Astrocyte of the cerebellum (primary cell): ENCODE measurements around the gene SQOR.

Experiments
- DNase-seq: peaks from one replicate; pipeline ENCODE4 v3.0.0-alpha.2; 2011; ENCODE audit warnings: low read depth
- H3K4me3 ChIP-seq: 2 replicates; pipeline ENCODE4 v1.5.1; 2011; ENCODE audit warnings: mild to moderate bottlenecking, low read depth, low read length, moderate library complexity
- in situ Hi-C: cut with HindIII; loops from 2 replicates; pipeline ENCODE4 v1.10.0; 2017; ENCODE audit warnings: low sequenced_read_pairs
- TF ChIP-seq, protein P1 (sequence below): IDR thresholded peaks from 2 replicates; pipeline ENCODE4 v1.5.1; 2012; ENCODE audit warnings: low read length, low read depth, moderate library complexity, mild to moderate bottlenecking; ENCODE audit errors: missing control alignments

The SQOR gene

GRCh38 chr15:45637141-45637540 lies 2.3 kb downstream of the SQOR start:
- H3K4me3 ChIP-seq = no peak overlapping the region
- DNase-seq = no peak
- in situ Hi-C loops = no loop called here
- TF ChIP-seq, protein P1, sequence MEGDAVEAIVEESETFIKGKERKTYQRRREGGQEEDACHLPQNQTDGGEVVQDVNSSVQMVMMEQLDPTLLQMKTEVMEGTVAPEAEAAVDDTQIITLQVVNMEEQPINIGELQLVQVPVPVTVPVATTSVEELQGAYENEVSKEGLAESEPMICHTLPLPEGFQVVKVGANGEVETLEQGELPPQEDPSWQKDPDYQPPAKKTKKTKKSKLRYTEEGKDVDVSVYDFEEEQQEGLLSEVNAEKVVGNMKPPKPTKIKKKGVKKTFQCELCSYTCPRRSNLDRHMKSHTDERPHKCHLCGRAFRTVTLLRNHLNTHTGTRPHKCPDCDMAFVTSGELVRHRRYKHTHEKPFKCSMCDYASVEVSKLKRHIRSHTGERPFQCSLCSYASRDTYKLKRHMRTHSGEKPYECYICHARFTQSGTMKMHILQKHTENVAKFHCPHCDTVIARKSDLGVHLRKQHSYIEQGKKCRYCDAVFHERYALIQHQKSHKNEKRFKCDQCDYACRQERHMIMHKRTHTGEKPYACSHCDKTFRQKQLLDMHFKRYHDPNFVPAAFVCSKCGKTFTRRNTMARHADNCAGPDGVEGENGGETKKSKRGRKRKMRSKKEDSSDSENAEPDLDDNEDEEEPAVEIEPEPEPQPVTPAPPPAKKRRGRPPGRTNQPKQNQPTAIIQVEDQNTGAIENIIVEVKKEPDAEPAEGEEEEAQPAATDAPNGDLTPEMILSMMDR = no peak

- in situ Hi-C loops = no loop called here
- TF ChIP-seq, protein P1 = no peak
- no peak overlapping the region for H3K4me3 ChIP-seq
- peak; percentile 60 for DNase-seq
Measured at GRCh38 chr15:45637552-45638033, 2.8 kb downstream of the SQOR start.

- in situ Hi-C loops = loop anchor here (5.0 kb wide), 1 partner anchor 67 kb away; no protein-coding TSS in a partner anchor
- H3K4me3 ChIP-seq = no peak overlapping the region
- DNase-seq = peak; percentile 57
- TF ChIP-seq, protein P1 = no peak
Measured at GRCh38 chr15:45640616-45641015, 5.8 kb downstream of the SQOR start.

DNA sequence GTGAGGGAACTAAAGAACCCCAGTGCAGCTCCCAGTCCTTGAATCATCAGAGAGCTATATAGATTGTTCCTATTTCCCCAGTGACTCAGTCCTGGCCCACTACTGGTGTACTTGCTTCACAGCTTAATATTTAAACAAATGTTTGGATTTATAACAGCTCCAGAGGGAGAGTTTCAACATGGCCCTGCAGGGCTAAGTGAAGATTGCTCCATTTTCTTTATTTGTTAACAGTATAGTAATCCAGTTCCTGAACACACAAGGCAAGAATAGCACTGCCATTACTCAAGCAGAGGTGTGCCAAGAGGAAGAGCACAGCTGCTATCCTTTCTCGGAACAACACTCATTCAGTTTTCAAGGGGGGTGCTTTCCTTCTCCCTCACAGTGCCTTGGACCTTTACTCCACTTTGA lies 6.5 kb downstream of the SQOR start:
- no peak for DNase-seq
- in situ Hi-C loops = loop anchor here (5.0 kb wide), 1 partner anchor 66 kb away; no protein-coding TSS in a partner anchor
- no peak overlapping the region for H3K4me3 ChIP-seq
- TF ChIP-seq, protein P1 = no peak

- TF ChIP-seq, protein P1 = no peak
- in situ Hi-C loops = loop anchor here (5.0 kb wide), 1 partner anchor 65 kb away; no protein-coding TSS in a partner anchor
- H3K4me3 ChIP-seq = no peak overlapping the region
- peak; percentile 80 for DNase-seq
Measured at GRCh38 chr15:45641999-45642932, 7.4 kb downstream of the SQOR start.

DNA sequence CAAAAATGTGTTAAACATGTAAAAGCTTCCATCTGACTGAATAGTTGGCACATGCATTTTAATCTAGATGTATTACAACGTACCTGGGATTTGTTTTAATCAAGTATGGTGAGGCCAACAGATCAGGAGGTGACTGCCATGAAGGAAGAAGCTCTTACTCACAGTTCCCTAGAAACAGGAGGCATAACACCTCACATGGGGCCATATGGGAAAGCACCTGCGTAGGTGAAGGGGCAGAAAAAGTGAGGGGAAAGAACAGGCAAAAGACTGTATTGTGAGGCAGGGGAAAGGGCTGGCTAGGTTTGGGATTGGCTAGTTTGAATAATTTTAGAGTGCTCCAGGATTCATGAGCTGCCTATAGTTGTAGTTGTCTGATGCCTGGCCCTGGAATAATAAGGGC lies 9.6 kb downstream of the SQOR start:
- DNase-seq = no peak
- in situ Hi-C loops = loop anchor here (5.0 kb wide), 1 partner anchor 63 kb away; no protein-coding TSS in a partner anchor
- TF ChIP-seq, protein P1 = no peak
- no peak overlapping the region for H3K4me3 ChIP-seq
